Neural progenitor cell (in vitro differentiated cells): Measurements from ENCODE around the gene XPC.

Experiments used
- CTCF ChIP-seq: fragments of 200-600 bp; sonication (generic); IDR thresholded peaks from 2 replicates; pipeline ENCODE4 v1.5.1; 2017; ENCODE audit warnings: antibody characterized with exemption, mild to moderate bottlenecking
- EZH2 ChIP-seq: fragments of 200-600 bp; sonication (generic); IDR thresholded peaks from 2 replicates; pipeline ENCODE4 v1.6.1; 2017; ENCODE audit warnings: antibody characterized with exemption, mild to moderate bottlenecking, moderate library complexity

GRCh38 chr3:14131134-14131533 lies 47.3 kb downstream of the XPC start:
- no peak for TF ChIP-seq CTCF
- TF ChIP-seq EZH2, result no peak
